Activated B cell treated with CpG ODN at 0.5 μM for 24 hours (primary cell): ENCODE data around the gene SORBS1. TPM values are rescaled to one million over a fixed set of nuclear protein-coding genes. Genes with fewer than 3 reads are reported as not detected.

ENCODE experiments used
- ATAC-seq: fragments of 200-7000 bp; cut with Tn5 transposase; one replicate; pipeline ENCODE4 v1.10.0; 2021; ENCODE audit warnings: low read depth, mild to moderate bottlenecking, moderate library complexity
- CTCF ChIA-PET: fragments of 350-600 bp; sonication (Branson Sonifier 250); formaldehyde crosslinking; loops from one replicate; lab custom pipeline; 2021; ENCODE audit warnings: antibody characterized with exemption; lab: Charles Lee
- POLR2A ChIA-PET: fragments of 350-600 bp; sonication (Branson Sonifier 250); formaldehyde crosslinking; loops from one replicate; lab custom pipeline; 2021; ENCODE audit warnings: antibody characterized with exemption; lab: Charles Lee
- DNase-seq: peaks from one replicate; pipeline ENCODE4 v3.0.0; 2022
- H3K27ac Mint-ChIP-seq: one replicate; pipeline ENCODE4 v1.8.0; 2020; ENCODE audit warnings: mixed read lengths
- H3K27me3 Mint-ChIP-seq: one replicate; pipeline ENCODE4 v1.8.0; 2021; ENCODE audit warnings: mixed read lengths
- H3K36me3 Mint-ChIP-seq: one replicate; pipeline ENCODE4 v1.8.0; 2021; ENCODE audit warnings: low read depth, mixed read lengths
- H3K4me1 Mint-ChIP-seq: one replicate; pipeline ENCODE4 v1.8.0; 2021; ENCODE audit warnings: mixed read lengths
- H3K4me3 Mint-ChIP-seq: one replicate; pipeline ENCODE4 v1.8.0; 2020; ENCODE audit warnings: mild to moderate bottlenecking, mixed read lengths
- H3K9me3 Mint-ChIP-seq: one replicate; pipeline ENCODE4 v1.8.0; 2020; ENCODE audit warnings: mixed read lengths
- CTCF ChIP-seq: fragments of 200-600 bp; IDR thresholded peaks from one replicate; pipeline ENCODE4 v1.8.0; 2022; ENCODE audit warnings: antibody characterized with exemption, mild to moderate bottlenecking
- intact Hi-C: fragments of 100-400 bp; cut with micrococcal nuclease; formaldehyde crosslinking; loops from one replicate; pipeline ENCODE4 v1.15.1; 2024
- total RNA-seq: library from RNA; stranded (reverse); gene quantifications from 2 replicates; pipeline ENCODE4 v1.2.3, GENCODE V29; 2022

SORBS1 gene
- total RNA-seq: 0.37 and 0.42 TPM in 2 replicates

GRCh38 chr10:95561177-95561863 lies at the start of gene SORBS1:
SORBS1 (minus strand) TSS chr10:95561371; CDS start chr10:95441135, 120,236 bp downstream.
- peaks cover 10% of the 10 kb centered on the region for H3K4me1 Mint-ChIP-seq
- ChIA-PET POLR2A (no interaction called here), CTCF (no interaction called here)
- DNase-seq (peak; percentile 83), ATAC-seq (peak; percentile 98)
- H3K4me3 Mint-ChIP-seq: peak within 1 kb of the TSS; percentile 98
- H3K27me3 Mint-ChIP-seq: peaks cover 16% of the 10 kb centered on the region
- no peaks in the 10 kb centered on the region for H3K9me3 Mint-ChIP-seq
- H3K27ac Mint-ChIP-seq: peak within 1 kb of the TSS; percentile 73
- TF ChIP-seq CTCF: no peak
- H3K36me3 Mint-ChIP-seq: peaks cover 4% of the 10 kb centered on the region
- intact Hi-C loops: loop anchor here (1.0 to 5.0 kb wide), 4 partner anchors 95 to 482 kb away; partner anchors contain the start of genes ALDH18A1, CCNJ and PDLIM1

- no peak for TF ChIP-seq CTCF
- H3K4me3 Mint-ChIP-seq: no peak overlapping the region
- no peaks in the 10 kb centered on the region for H3K9me3 Mint-ChIP-seq
- H3K4me1 Mint-ChIP-seq: no peaks in the 10 kb centered on the region
- POLR2A ChIA-PET: no interaction called here
- peaks cover 98% of the 10 kb centered on the region for H3K36me3 Mint-ChIP-seq
- H3K27ac Mint-ChIP-seq: no peak overlapping the region
- intact Hi-C loops: no loop called here
- ATAC-seq (no peak), DNase-seq (no peak)
- H3K27me3 Mint-ChIP-seq: no peaks in the 10 kb centered on the region
- CTCF ChIA-PET: no interaction called here
Measured at GRCh38 chr10:95610727-95611126, 49.6 kb upstream of the SORBS1 start.

DNA sequence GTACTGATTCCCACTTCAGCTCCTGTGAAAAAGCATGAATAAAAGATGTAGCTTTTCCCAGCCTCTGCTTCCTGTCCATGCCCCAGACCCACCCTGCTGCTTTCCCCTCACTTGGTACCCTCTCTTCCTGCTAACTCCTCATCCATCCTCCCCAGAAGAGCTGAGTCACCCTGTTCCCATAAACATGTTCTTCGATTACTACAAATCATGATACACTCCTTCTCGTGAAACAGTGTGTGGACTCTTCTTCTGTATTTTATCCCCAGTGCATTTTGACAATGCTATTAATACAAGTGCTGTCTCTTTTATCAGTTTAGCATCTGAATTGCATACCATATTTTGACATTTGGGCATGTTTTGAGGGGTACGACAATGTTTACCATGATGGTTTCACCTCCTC lies 45.8 kb upstream of the SORBS1 start:
- no peak overlapping the region for H3K4me3 Mint-ChIP-seq
- no peak for TF ChIP-seq CTCF
- CTCF ChIA-PET: no interaction called here
- POLR2A ChIA-PET: no interaction called here
- no peak overlapping the region for H3K27ac Mint-ChIP-seq
- ATAC-seq (no peak), DNase-seq (no peak)
- intact Hi-C loops: no loop called here
- H3K9me3 Mint-ChIP-seq: no peaks in the 10 kb centered on the region
- no peaks in the 10 kb centered on the region for H3K4me1 Mint-ChIP-seq
- H3K36me3 Mint-ChIP-seq: peaks cover 68% of the 10 kb centered on the region
- no peaks in the 10 kb centered on the region for H3K27me3 Mint-ChIP-seq

- intact Hi-C loops: no loop called here
- POLR2A ChIA-PET: no interaction called here
- Mint-ChIP-seq H3K4me1 (no peaks in the 10 kb centered on the region), H3K27ac (no peak overlapping the region), H3K27me3 (no peaks in the 10 kb centered on the region), H3K36me3 (peaks cover 51% of the 10 kb centered on the region), H3K4me3 (no peak overlapping the region), H3K9me3 (no peaks in the 10 kb centered on the region)
- DNase-seq: no peak
- ATAC-seq: no peak
- TF ChIP-seq CTCF: no peak
- CTCF ChIA-PET: interaction anchor here (2.6 kb wide), 1 partner anchor 175 kb away, joined by 8 read pairs; no protein-coding TSS in a partner anchor
Measured at GRCh38 chr10:95605163-95605562, 44.0 kb upstream of the SORBS1 start.

DNA sequence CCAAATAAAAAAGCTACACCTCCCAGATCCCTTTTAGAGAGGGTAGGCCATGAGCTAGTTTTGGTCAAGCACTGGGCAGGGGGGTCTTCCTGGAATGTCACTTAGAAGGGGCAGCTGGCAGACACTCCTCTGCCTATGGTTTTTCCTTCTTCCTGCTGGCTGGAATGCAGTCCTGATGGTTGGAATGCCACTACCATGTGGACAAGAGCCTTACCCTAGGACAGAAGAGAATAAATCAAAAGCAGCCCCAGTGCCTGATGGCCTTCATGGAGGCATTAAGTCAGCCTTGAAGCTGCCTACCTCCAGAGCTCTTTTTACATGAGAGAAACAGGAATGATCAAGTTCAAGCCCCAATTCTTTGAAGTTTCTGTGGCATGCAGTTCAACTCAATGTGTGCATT lies 43.5 kb upstream of the SORBS1 start:
- Mint-ChIP-seq H3K4me1 (no peaks in the 10 kb centered on the region), H3K4me3 (no peak overlapping the region), H3K27ac (no peak overlapping the region), H3K9me3 (no peaks in the 10 kb centered on the region), H3K27me3 (no peaks in the 10 kb centered on the region), H3K36me3 (peaks cover 46% of the 10 kb centered on the region)
- CTCF ChIA-PET: interaction anchor here (2.6 kb wide), 1 partner anchor 174 kb away, joined by 8 read pairs; no protein-coding TSS in a partner anchor
- no peak for TF ChIP-seq CTCF
- DNase-seq (no peak), ATAC-seq (no peak)
- intact Hi-C loops: no loop called here
- POLR2A ChIA-PET: no interaction called here
